ENCODE measurements around the gene GRK5. TPM values are rescaled to one million over a fixed set of nuclear protein-coding genes. Genes with fewer than 3 reads are reported as not detected.

Gene GRK5
- total RNA-seq, 1 experiment from 2014 or later, result 29.0 TPM

DNA sequence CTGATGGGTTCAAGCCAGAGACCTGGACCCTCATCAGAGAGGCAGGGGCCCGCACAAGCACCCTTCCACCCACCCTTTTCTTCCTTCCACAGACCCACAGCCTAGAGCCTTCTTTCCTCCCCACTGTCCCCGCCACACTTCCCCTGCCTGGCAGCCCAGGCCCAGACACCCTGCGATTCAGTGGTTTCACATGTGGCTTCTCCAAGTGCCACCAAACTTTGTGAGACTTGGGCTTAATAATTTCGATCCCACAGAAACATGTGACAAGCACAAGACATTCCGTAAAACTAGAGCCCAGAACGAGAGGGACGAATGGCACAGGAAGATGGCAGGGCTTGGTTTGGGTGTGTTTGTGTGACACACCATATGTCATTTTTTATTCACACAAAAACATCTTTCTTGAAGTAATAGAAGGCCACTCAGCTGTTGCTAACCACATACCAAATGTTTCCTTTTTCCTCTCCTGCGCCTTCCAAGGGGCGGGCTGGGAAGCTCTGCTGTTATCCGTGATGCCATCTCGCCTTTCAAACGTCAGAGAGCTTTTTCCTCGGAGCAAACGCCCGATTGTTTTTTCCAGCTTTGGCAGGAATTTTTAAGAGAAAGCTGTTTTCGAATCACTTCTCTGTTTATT, 162.9 kb downstream of the GRK5 start:
- peaks cover 5% of the 10 kb centered on the region; the same call in 1 of the 2 replicates for H3K4me1 ChIP-seq (ENCODE audit: control insufficient read depth, insufficient read depth, low read length)
- intact Hi-C loops (cut with micrococcal nuclease; ENCODE audit: unreplicated experiment), result no loop called here

DNA sequence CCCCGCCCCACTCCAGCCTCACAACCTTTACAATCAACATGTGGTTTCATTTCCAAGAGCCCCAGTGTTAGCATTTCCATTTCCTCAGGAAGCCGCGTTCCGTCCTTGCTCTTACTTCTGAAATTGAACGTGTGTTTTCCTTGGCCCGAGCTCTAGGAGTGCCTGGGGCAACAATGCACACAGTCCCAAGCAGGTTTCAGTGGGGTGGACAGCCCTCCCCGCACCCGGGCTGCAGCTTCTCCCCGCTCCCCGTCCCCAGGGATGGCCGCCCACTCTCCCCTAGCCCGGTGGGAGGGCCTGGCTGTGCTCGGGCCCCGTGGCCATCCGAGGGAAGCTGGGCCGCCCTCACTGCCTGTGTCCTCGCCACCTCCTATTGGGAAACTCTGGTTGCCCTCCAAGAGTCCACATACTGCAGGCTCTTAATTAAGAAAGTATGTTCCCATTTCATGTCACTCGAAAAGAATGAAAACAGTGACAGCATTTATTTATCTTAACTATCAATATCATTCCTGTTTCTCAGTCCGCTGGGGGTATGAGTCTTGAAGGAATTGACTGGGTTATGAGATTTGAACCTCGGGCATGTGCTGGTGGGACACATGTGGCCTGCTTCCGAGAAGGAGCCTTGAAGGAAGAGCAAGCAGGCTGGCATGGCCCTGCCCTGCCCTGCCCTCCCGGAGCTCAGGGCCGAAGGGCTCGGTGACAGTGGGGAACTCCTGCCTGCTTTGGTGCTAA, 163.8 kb downstream of the GRK5 start:
- BruUV-seq (replicated peaks), result no TSS peak

More for the DNA sequence above, 162.9 kb downstream of the GRK5 start:
- Histone ChIP-seq H3K36me3 (ENCODE audit: control insufficient read depth, insufficient read depth, low read length) (no peaks in the 10 kb centered on the region), H3K4me3 (ENCODE audit: low read depth in 2 of 2, low read length in 2 of 2) (no peak overlapping the region), H3K27me3 (ENCODE audit: control insufficient read depth, insufficient read depth, low read length) (no peaks in the 10 kb centered on the region), H3K27ac (ENCODE audit: low read length) (no peak overlapping the region), H3K9me3 (ENCODE audit: control insufficient read depth, insufficient read depth, low read depth, low read length) (no peaks in the 10 kb centered on the region)
- POLR2A ChIA-PET, result no interaction called here
- ATAC-seq (no peak), DNase-seq (ENCODE audit: low read depth, low spot score) (no peak)
- CTCF ChIA-PET, result no interaction called here
- in situ Hi-C loops (cut with HindIII; ENCODE audit: low pct_unique_long_range_greater_than_20kb, low sequenced_read_pairs), result no loop called here
- TF ChIP-seq, protein P1, sequence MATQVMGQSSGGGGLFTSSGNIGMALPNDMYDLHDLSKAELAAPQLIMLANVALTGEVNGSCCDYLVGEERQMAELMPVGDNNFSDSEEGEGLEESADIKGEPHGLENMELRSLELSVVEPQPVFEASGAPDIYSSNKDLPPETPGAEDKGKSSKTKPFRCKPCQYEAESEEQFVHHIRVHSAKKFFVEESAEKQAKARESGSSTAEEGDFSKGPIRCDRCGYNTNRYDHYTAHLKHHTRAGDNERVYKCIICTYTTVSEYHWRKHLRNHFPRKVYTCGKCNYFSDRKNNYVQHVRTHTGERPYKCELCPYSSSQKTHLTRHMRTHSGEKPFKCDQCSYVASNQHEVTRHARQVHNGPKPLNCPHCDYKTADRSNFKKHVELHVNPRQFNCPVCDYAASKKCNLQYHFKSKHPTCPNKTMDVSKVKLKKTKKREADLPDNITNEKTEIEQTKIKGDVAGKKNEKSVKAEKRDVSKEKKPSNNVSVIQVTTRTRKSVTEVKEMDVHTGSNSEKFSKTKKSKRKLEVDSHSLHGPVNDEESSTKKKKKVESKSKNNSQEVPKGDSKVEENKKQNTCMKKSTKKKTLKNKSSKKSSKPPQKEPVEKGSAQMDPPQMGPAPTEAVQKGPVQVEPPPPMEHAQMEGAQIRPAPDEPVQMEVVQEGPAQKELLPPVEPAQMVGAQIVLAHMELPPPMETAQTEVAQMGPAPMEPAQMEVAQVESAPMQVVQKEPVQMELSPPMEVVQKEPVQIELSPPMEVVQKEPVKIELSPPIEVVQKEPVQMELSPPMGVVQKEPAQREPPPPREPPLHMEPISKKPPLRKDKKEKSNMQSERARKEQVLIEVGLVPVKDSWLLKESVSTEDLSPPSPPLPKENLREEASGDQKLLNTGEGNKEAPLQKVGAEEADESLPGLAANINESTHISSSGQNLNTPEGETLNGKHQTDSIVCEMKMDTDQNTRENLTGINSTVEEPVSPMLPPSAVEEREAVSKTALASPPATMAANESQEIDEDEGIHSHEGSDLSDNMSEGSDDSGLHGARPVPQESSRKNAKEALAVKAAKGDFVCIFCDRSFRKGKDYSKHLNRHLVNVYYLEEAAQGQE (IDR thresholded peaks at IDR 0.05; ENCODE audit: insufficient read depth in 1 of 2, low read depth in 2 of 2, low read length in 1 of 2), result no peak
- TF ChIP-seq SIN3A (IDR thresholded peaks at IDR 0.05; ENCODE audit: borderline replicate concordance, insufficient read depth, low read depth, low read length), result no peak
- no peak for TF ChIP-seq POLR2AphosphoS5 (IDR thresholded peaks at IDR 0.05; ENCODE audit: low read depth, low read length)
- TF ChIP-seq, protein P2, sequence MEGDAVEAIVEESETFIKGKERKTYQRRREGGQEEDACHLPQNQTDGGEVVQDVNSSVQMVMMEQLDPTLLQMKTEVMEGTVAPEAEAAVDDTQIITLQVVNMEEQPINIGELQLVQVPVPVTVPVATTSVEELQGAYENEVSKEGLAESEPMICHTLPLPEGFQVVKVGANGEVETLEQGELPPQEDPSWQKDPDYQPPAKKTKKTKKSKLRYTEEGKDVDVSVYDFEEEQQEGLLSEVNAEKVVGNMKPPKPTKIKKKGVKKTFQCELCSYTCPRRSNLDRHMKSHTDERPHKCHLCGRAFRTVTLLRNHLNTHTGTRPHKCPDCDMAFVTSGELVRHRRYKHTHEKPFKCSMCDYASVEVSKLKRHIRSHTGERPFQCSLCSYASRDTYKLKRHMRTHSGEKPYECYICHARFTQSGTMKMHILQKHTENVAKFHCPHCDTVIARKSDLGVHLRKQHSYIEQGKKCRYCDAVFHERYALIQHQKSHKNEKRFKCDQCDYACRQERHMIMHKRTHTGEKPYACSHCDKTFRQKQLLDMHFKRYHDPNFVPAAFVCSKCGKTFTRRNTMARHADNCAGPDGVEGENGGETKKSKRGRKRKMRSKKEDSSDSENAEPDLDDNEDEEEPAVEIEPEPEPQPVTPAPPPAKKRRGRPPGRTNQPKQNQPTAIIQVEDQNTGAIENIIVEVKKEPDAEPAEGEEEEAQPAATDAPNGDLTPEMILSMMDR (IDR thresholded peaks at IDR 0.05), result no peak
- TF ChIP-seq TCF7L2 (IDR thresholded peaks at IDR 0.05; ENCODE audit: low read depth, low read length), result no peak
- BruUV-seq (replicated peaks), result no TSS peak

More for the DNA sequence above, 163.8 kb downstream of the GRK5 start:
- DNase-seq (ENCODE audit: low read depth, low spot score) (no peak), ATAC-seq (no peak)
- no peaks in the 10 kb centered on the region for H3K27me3 ChIP-seq (ENCODE audit: control insufficient read depth, insufficient read depth, low read length)
- H3K4me1 ChIP-seq (ENCODE audit: control insufficient read depth, insufficient read depth, low read length), result peaks cover 5% of the 10 kb centered on the region; the same call in 1 of the 2 replicates
- no peak for TF ChIP-seq POLR2AphosphoS5 (IDR thresholded peaks at IDR 0.05; ENCODE audit: low read depth, low read length)
- H3K36me3 ChIP-seq (ENCODE audit: control insufficient read depth, insufficient read depth, low read length), result no peaks in the 10 kb centered on the region
- ChIA-PET CTCF (no interaction called here), POLR2A (no interaction called here)
- H3K4me3 ChIP-seq (ENCODE audit: low read depth in 2 of 2, low read length in 2 of 2), result no peak overlapping the region
- no peaks in the 10 kb centered on the region for H3K9me3 ChIP-seq (ENCODE audit: control insufficient read depth, insufficient read depth, low read depth, low read length)
- H3K27ac ChIP-seq (ENCODE audit: low read length), result no peak overlapping the region
- in situ Hi-C loops (cut with HindIII; ENCODE audit: low pct_unique_long_range_greater_than_20kb, low sequenced_read_pairs) (no loop called here), intact Hi-C loops (cut with micrococcal nuclease; ENCODE audit: unreplicated experiment) (no loop called here)

Data from Panc1 (cell line).